Adrenal gland (tissue), 5 donors: ENCODE measurements around the gene ACOT13.

Experiments
- CTCF ChIP-seq, 6 experiments: fragments of 450-650 bp in 4 of 6; fragments of 200-600 bp in 2 of 6; sonication (generic) in 1 of 6; IDR thresholded peaks; 1 replicate in 5 of 6; 2 replicates in 1 of 6; pipeline versions ENCODE4 v1.5.1 to v1.8.0; 2016 to 2021; ENCODE audit warnings: antibody characterized with exemption in 6 of 6, mild to moderate bottlenecking in 2 of 6, moderate library complexity in 1 of 6
- POLR2A ChIP-seq, 2 donors: fragments of 450-650 bp; IDR thresholded peaks; one replicate each; pipeline ENCODE4 v1.6.1; 2017; ENCODE audit warnings: antibody characterized with exemption in 2 of 2, mild to moderate bottlenecking in 2 of 2, moderate library complexity in 1 of 2
- donor health status: DM: no; HTN: no; CAD: no.

DNA sequence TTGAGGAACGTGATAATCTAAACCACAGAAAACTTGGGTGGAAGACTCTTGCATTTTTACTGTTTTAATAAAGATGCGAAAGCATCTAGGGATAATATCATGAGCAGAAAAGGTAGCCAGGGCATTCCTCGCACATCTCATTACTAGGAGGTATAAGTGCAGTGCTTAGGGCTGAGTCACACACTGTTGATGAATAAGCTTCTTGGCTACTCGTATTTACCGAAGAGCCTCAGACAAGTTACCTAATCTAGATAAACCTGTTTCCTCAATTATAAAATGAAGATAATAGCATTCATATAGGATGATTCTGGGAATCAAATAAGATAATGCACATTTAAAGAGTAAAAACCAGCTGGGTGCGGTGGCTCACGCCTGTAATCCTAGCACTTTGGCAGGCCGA, 20.1 kb upstream of the ACOT13 start:
- TF ChIP-seq POLR2A (IDR thresholded peaks at IDR 0.05), result no peak
- TF ChIP-seq CTCF (IDR thresholded peaks at IDR 0.05), result no peak
